ENCODE data around the gene USP14. TPM values are rescaled to one million over a fixed set of nuclear protein-coding genes. Genes with fewer than 3 reads are reported as not detected.
"Not testable (repeated sequence)": the region's sequence is repeated elsewhere in the genome, so short reads cannot be mapped to it uniquely, and the experiment has no call there.

USP14 gene
- total RNA-seq, result 10 to 100 TPM; 18.3 to 77.0 (median 23.0) TPM

- 0 to 15% (median 6%) methylated on average over 4 to 11 of the region's 89 CpGs; no CpG with 5 or more reads in 6 of the 10 experiments for WGBS, 10 experiments
- peaks cover 0 to 17% of the 10 kb centered on the region in 2 donors for H3K4me1 ChIP-seq (replicated peaks in 1 of 2)
- ATAC-seq (replicated peaks in 6 of 8), result peak; percentile 89 to 95 (median 92)
- H3K27ac ChIP-seq, result peak within 1 kb of the TSS; percentile 91 to 95
- peak within 1 kb of the TSS; percentile 81 to 94 (median 91) for H3K4me3 ChIP-seq
- in situ Hi-C loops (cut with MboI; ENCODE audit: low pct_unique_long_range_greater_than_20kb in 2 of 9, low sequenced_read_pairs in 9 of 9, unreplicated experiment in 9 of 9), result no loop called here
Observed at GRCh38 chr18:158128-159036, at the start of gene USP14. Gene USP14 (plus strand): TSS chr18:158557. CDS start chr18:158699, 142 bp downstream.

- in situ Hi-C loops (cut with MboI; ENCODE audit: low pct_unique_long_range_greater_than_20kb in 2 of 9, low sequenced_read_pairs in 9 of 9, unreplicated experiment in 9 of 9); ATAC-seq (replicated peaks in 6 of 8); H3K27ac ChIP-seq; H3K4me3 ChIP-seq: not testable (repeated sequence)
- peaks cover 2 to 20% of the 10 kb centered on the region in 2 donors for H3K4me1 ChIP-seq (replicated peaks in 1 of 2)
- WGBS, 10 experiments, result no CpG with 5 or more reads among the region's 3 CpGs
Observed at GRCh38 chr18:108665-109063, 49.7 kb upstream of the USP14 start.

- in situ Hi-C loops (cut with MboI; ENCODE audit: low pct_unique_long_range_greater_than_20kb in 2 of 9, low sequenced_read_pairs in 9 of 9, unreplicated experiment in 9 of 9); ATAC-seq (replicated peaks in 6 of 8); H3K4me3 ChIP-seq: not testable (repeated sequence)
- Histone ChIP-seq H3K27ac (peak overlapping the region in 1 of 2 donors; percentile 7), H3K4me1 (replicated peaks in 1 of 2) (peaks cover 2 to 20% of the 10 kb centered on the region in 2 donors)
- WGBS, 10 experiments, result 5 to 28% (median 14%) methylated on average over 2 to 4 of the region's 7 CpGs
Observed at GRCh38 chr18:109130-109921, 49.0 kb upstream of the USP14 start.

- 25 to 58% (median 43%) methylated on average over 4 to 5 of the region's 5 CpGs for WGBS, 10 experiments
- ATAC-seq (replicated peaks in 6 of 8); H3K27ac ChIP-seq; H3K4me3 ChIP-seq; in situ Hi-C loops (cut with MboI; ENCODE audit: low pct_unique_long_range_greater_than_20kb in 2 of 9, low sequenced_read_pairs in 9 of 9, unreplicated experiment in 9 of 9): not testable (repeated sequence)
- peaks cover 2 to 20% of the 10 kb centered on the region in 2 donors for H3K4me1 ChIP-seq (replicated peaks in 1 of 2)
Observed at GRCh38 chr18:109922-110261, 48.5 kb upstream of the USP14 start.

GRCh38 chr18:110351-111201 is 47.8 kb upstream of the USP14 start:
- WGBS, 10 experiments, result 20 to 65% (median 34%) methylated on average over 2 to 4 of the region's 4 CpGs; no CpG with 5 or more reads in 2 of the 10 experiments
- in situ Hi-C loops (cut with MboI; ENCODE audit: low pct_unique_long_range_greater_than_20kb in 2 of 9, low sequenced_read_pairs in 9 of 9, unreplicated experiment in 9 of 9); H3K4me3 ChIP-seq; ATAC-seq (replicated peaks in 6 of 8): not testable (repeated sequence)
- Histone ChIP-seq H3K27ac (peak overlapping the region; percentile 76 to 86), H3K4me1 (replicated peaks in 1 of 2) (peaks cover 2 to 20% of the 10 kb centered on the region in 2 donors)

- WGBS, 10 experiments, result 0 to 100% (median 20%) methylated on average over 1 to 10 of the region's 42 CpGs; no CpG with 5 or more reads in 5 of the 10 experiments
- peak; percentile 42 to 90 (median 88) for ATAC-seq (replicated peaks in 6 of 8)
- in situ Hi-C loops (cut with MboI; ENCODE audit: low pct_unique_long_range_greater_than_20kb in 2 of 9, low sequenced_read_pairs in 9 of 9, unreplicated experiment in 9 of 9), result no loop called here
- peak overlapping the region; percentile 28 to 46 (median 34) for H3K4me3 ChIP-seq
- peak overlapping the region; percentile 73 to 86 for H3K27ac ChIP-seq
- H3K4me1 ChIP-seq (replicated peaks in 1 of 2), result peaks cover 2 to 18% of the 10 kb centered on the region in 2 donors
Observed at GRCh38 chr18:111306-112014, 46.9 kb upstream of the USP14 start.

GRCh38 chr18:112015-112733 is 46.2 kb upstream of the USP14 start:
- in situ Hi-C loops (cut with MboI; ENCODE audit: low pct_unique_long_range_greater_than_20kb in 2 of 9, low sequenced_read_pairs in 9 of 9, unreplicated experiment in 9 of 9); H3K27ac ChIP-seq: not testable (repeated sequence)
- Histone ChIP-seq H3K4me1 (replicated peaks in 1 of 2) (peaks cover 2 to 11% of the 10 kb centered on the region in 2 donors), H3K4me3 (peak overlapping the region; percentile 28 to 46 (median 34))
- WGBS, 10 experiments, result no CpG with 5 or more reads among the region's 43 CpGs
- peak in 3 of 8 experiments; percentile 11 to 15 (median 14) for ATAC-seq (replicated peaks in 6 of 8)

- H3K4me1 ChIP-seq (replicated peaks in 1 of 2); ATAC-seq (replicated peaks in 6 of 8); H3K27ac ChIP-seq; H3K4me3 ChIP-seq; in situ Hi-C loops (cut with MboI; ENCODE audit: low pct_unique_long_range_greater_than_20kb in 2 of 9, low sequenced_read_pairs in 9 of 9, unreplicated experiment in 9 of 9): not testable (repeated sequence)
- 33 to 100% (median 93%) methylated on average over 1 to 3 of the region's 7 CpGs; no CpG with 5 or more reads in 5 of the 10 experiments for WGBS, 10 experiments
Observed at GRCh38 chr18:120539-121260, 37.7 kb upstream of the USP14 start.

GRCh38 chr18:135045-135444 is 23.3 kb upstream of the USP14 start:
- Histone ChIP-seq H3K4me3 (no peak overlapping the region), H3K27ac (no peak overlapping the region), H3K4me1 (replicated peaks in 1 of 2) (no peaks in the 10 kb centered on the region)
- WGBS, 10 experiments, result 0 to 75% (median 38%) methylated on average over 1 of the region's 1 CpG; no CpG with 5 or more reads in 4 of the 10 experiments
- ATAC-seq (replicated peaks in 6 of 8), result no peak
- in situ Hi-C loops (cut with MboI; ENCODE audit: low pct_unique_long_range_greater_than_20kb in 2 of 9, low sequenced_read_pairs in 9 of 9, unreplicated experiment in 9 of 9), result no loop called here

GRCh38 chr18:136433-136832 is 21.9 kb upstream of the USP14 start:
- no peak overlapping the region for H3K4me3 ChIP-seq
- 65 to 100% (median 80%) methylated on average over 1 to 7 of the region's 7 CpGs; no CpG with 5 or more reads in 1 of the 10 experiments for WGBS, 10 experiments
- peak in 1 of 8 experiments; percentile 48 for ATAC-seq (replicated peaks in 6 of 8)
- H3K4me1 ChIP-seq (replicated peaks in 1 of 2), result no peaks in the 10 kb centered on the region
- no peak overlapping the region for H3K27ac ChIP-seq
- in situ Hi-C loops (cut with MboI; ENCODE audit: low pct_unique_long_range_greater_than_20kb in 2 of 9, low sequenced_read_pairs in 9 of 9, unreplicated experiment in 9 of 9), result no loop called here

GRCh38 chr18:137327-137726 is 21.0 kb upstream of the USP14 start:
- WGBS, 10 experiments, result 30 to 100% (median 81%) methylated on average over 1 to 5 of the region's 5 CpGs
- Histone ChIP-seq H3K4me3 (no peak overlapping the region), H3K27ac (no peak overlapping the region), H3K4me1 (replicated peaks in 1 of 2) (no peaks in the 10 kb centered on the region)
- in situ Hi-C loops (cut with MboI; ENCODE audit: low pct_unique_long_range_greater_than_20kb in 2 of 9, low sequenced_read_pairs in 9 of 9, unreplicated experiment in 9 of 9), result no loop called here
- no peak for ATAC-seq (replicated peaks in 6 of 8)

All from motor neuron (in vitro differentiated cells).